ENCODE measurements around the gene CD59.

DNA sequence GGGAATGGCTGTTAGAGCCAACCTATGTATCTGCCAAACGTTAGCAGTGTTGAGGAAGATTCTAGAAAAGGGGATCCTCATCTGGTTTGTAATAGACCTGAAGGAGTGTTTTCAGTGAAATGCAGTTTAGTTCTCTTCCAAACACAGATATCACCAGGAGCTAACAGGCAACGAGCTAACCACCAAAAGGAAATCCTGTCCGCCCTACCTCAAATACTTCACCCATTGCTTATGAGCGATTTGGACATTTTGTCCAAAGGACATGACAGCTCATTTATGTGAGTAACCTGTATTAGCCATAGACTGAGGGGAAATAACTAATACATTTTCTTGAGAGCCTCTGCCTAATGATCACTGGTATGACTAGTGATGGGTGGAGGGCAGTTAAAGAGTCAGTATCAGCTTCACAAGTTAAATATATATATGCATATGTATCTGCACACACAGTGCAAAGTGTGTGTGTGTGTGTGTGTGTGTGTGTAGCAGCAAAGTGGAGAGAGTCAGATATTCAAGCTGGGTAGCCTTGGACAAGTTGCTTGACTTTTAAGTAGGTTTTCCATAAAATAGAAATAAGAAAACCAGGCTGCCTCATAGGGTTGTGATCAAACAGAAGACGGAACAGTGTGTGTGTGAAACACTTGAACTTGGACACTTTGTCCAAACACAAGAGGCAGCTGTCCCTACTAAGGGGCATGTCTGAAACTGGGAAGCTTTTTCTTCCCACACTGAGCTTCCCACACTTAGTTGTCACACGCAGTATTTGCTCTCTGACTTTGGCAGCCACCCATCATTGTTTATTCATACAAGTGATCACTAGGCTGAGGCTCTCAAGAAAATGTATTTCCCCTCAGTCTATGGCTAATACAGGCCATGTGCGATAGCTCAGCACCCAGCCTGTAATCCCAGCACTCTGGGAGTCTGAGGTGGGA is 34.7 kb downstream of the CD59 start:
- TF ChIP-seq, protein P1, sequence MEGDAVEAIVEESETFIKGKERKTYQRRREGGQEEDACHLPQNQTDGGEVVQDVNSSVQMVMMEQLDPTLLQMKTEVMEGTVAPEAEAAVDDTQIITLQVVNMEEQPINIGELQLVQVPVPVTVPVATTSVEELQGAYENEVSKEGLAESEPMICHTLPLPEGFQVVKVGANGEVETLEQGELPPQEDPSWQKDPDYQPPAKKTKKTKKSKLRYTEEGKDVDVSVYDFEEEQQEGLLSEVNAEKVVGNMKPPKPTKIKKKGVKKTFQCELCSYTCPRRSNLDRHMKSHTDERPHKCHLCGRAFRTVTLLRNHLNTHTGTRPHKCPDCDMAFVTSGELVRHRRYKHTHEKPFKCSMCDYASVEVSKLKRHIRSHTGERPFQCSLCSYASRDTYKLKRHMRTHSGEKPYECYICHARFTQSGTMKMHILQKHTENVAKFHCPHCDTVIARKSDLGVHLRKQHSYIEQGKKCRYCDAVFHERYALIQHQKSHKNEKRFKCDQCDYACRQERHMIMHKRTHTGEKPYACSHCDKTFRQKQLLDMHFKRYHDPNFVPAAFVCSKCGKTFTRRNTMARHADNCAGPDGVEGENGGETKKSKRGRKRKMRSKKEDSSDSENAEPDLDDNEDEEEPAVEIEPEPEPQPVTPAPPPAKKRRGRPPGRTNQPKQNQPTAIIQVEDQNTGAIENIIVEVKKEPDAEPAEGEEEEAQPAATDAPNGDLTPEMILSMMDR (IDR thresholded peaks at IDR 0.05; ENCODE audit: poor library complexity), result no peak
- TF ChIP-seq EZH2phosphoT487 (IDR thresholded peaks at IDR 0.05; ENCODE audit: low read depth, severe bottlenecking, unreplicated experiment), result no peak
